Aorta (tissue), 5 donors: ENCODE results near the gene TXNL4A. TPM values are rescaled to one million over a fixed set of nuclear protein-coding genes. Genes with fewer than 3 reads are reported as not detected.
A peak's percentile ranks its signal among the peaks of the same experiment; 100 is the strongest.

Experiments used
- ATAC-seq: fragments of 200-7000 bp; cut with Tn5 transposase; one replicate; pipeline ENCODE4 v1.9.1; 2022; ENCODE audit warnings: moderate library complexity; ENCODE audit not compliant: low FRiP score
- DNase-seq, 2 donors: peaks; one replicate each; pipeline ENCODE4 v3.0.0-alpha.2; 2020
- H3K27ac ChIP-seq, 2 donors: one replicate each; pipeline ENCODE4 v1.5.1; 2013; ENCODE audit warnings: low read length in 2 of 2, mild to moderate bottlenecking in 2 of 2, moderate library complexity in 2 of 2, control low read depth in 1 of 2, inconsistent platforms in 1 of 2, low read depth in 1 of 2
- H3K27me3 ChIP-seq, 2 donors: one replicate each; pipeline ENCODE4 v1.6.1; 2013; ENCODE audit warnings: control low read depth in 1 of 2, low read length in 1 of 2, mild to moderate bottlenecking in 1 of 2, moderate library complexity in 1 of 2; ENCODE audit not compliant: insufficient read depth in 2 of 2, control insufficient read depth in 1 of 2
- H3K36me3 ChIP-seq, 2 donors: one replicate each; pipeline ENCODE4 v1.6.1; 2013; ENCODE audit warnings: control low read depth in 1 of 2, low read length in 1 of 2, mild to moderate bottlenecking in 1 of 2; ENCODE audit not compliant: insufficient read depth in 2 of 2, control insufficient read depth in 1 of 2
- H3K4me1 ChIP-seq, 2 donors: one replicate each; pipeline ENCODE4 v1.6.1; 2013; ENCODE audit warnings: low read length in 2 of 2, control low read depth in 1 of 2, mild to moderate bottlenecking in 1 of 2, moderate library complexity in 1 of 2; ENCODE audit not compliant: insufficient read depth in 2 of 2, control insufficient read depth in 1 of 2
- H3K4me3 ChIP-seq, 2 donors: one replicate each; pipeline ENCODE4 v1.5.1; 2013; ENCODE audit warnings: low read length in 2 of 2, control low read depth in 1 of 2, mild to moderate bottlenecking in 1 of 2
- H3K9me3 ChIP-seq: one replicate; pipeline ENCODE4 v1.6.1; 2013; ENCODE audit warnings: mild to moderate bottlenecking, low read length; ENCODE audit not compliant: control insufficient read depth
- WGBS, 2 donors: extraction: QIAGEN DNeasy Blood & Tissue Kit; methylation state at CpG; one replicate each; pipeline ENCODE4 v1.1.7; 2013; 5-methylcytosine and 5-hydroxymethylcytosine counted together
- intact Hi-C, 2 donors: fragments of 100-400 bp; cut with DNase I; formaldehyde crosslinking; loops; one replicate each; pipeline versions ENCODE4 v1.14.2 to v1.15.0; 2022
- polyA plus RNA-seq, 2 donors: library from polyadenylated mRNA; stranded (reverse); fragments of 200-250 nt; gene quantifications; one replicate each; pipeline ENCODE4 v1.2.3, GENCODE V29; 2013
- total RNA-seq, 2 donors: library from RNA; stranded (reverse); fragmentation: NEBNext Ultra II Directional; extraction: Animal tissue kit (Norgen Biotek cat#: 25700); gene quantifications; one replicate each; pipeline ENCODE4 v1.2.1, GENCODE V29; 2021
- donor health status: healthy with polysubstance abuse.
- donor health status: Bipolar disorder and iron deficiency.
- donor health status: DM: no; HTN: no; CAD: no.
- donor health status: DM: no; HTN: no; CAD: no.
- donor health status: DM: yes; HTN: yes; CAD: no.

Gene TXNL4A
- total and polyA plus RNA-seq, 4 donors = 69.5 to 109 (median 71.9) TPM

GRCh38 chr18:79974025-79974654 lies 14.2 kb downstream of the TXNL4A start:
- intact Hi-C loops = no loop called here
- ATAC-seq (no peak), DNase-seq (no peak)
- Histone ChIP-seq H3K36me3 (peaks cover 0 to 2% of the 10 kb centered on the region in 2 donors), H3K4me3 (no peak overlapping the region), H3K4me1 (peaks cover 0 to 4% of the 10 kb centered on the region in 2 donors), H3K9me3 (no peaks in the 10 kb centered on the region), H3K27me3 (no peaks in the 10 kb centered on the region), H3K27ac (no peak overlapping the region)
- WGBS, 2 donors = 94 to 97% methylated on average over 4 of the region's 4 CpGs

GRCh38 chr18:79973517-79973916 lies 14.8 kb downstream of the TXNL4A start:
- WGBS, 2 donors = 91 to 92% methylated on average over 16 of the region's 16 CpGs
- Histone ChIP-seq H3K36me3 (peaks cover 0 to 2% of the 10 kb centered on the region in 2 donors), H3K4me3 (no peak overlapping the region), H3K9me3 (no peaks in the 10 kb centered on the region), H3K27ac (no peak overlapping the region), H3K4me1 (peaks cover 0 to 4% of the 10 kb centered on the region in 2 donors), H3K27me3 (no peaks in the 10 kb centered on the region)
- intact Hi-C loops = no loop called here
- no peak for ATAC-seq
- DNase-seq = no peak

GRCh38 chr18:79972720-79973119 lies 15.6 kb downstream of the TXNL4A start:
- 92 to 94% methylated on average over 3 of the region's 3 CpGs for WGBS, 2 donors
- no peak for ATAC-seq

GRCh38 chr18:79971986-79972385 lies 16.4 kb downstream of the TXNL4A start:
- Histone ChIP-seq H3K9me3 (no peaks in the 10 kb centered on the region), H3K27ac (no peak overlapping the region), H3K4me1 (no peaks in the 10 kb centered on the region), H3K4me3 (no peak overlapping the region), H3K27me3 (no peaks in the 10 kb centered on the region), H3K36me3 (peaks cover 0 to 2% of the 10 kb centered on the region in 2 donors)
- ATAC-seq (no peak), DNase-seq (no peak)
- intact Hi-C loops = no loop called here
- WGBS, 2 donors = 83 to 85% methylated on average over 9 of the region's 9 CpGs

More at GRCh38 chr18:79972720-79973119, 15.6 kb downstream of the TXNL4A start:
- intact Hi-C loops = no loop called here
- Histone ChIP-seq H3K27me3 (no peaks in the 10 kb centered on the region), H3K27ac (no peak overlapping the region), H3K36me3 (peaks cover 0 to 2% of the 10 kb centered on the region in 2 donors), H3K9me3 (no peaks in the 10 kb centered on the region), H3K4me3 (no peak overlapping the region), H3K4me1 (no peaks in the 10 kb centered on the region)
- DNase-seq = no peak

- H3K27me3 ChIP-seq = no peaks in the 10 kb centered on the region
- no peak overlapping the region for H3K27ac ChIP-seq
- no peak for ATAC-seq
- peaks cover 0 to 2% of the 10 kb centered on the region in 2 donors for H3K36me3 ChIP-seq
- H3K9me3 ChIP-seq = no peaks in the 10 kb centered on the region
- 92 to 95% methylated on average over 17 of the region's 17 CpGs for WGBS, 2 donors
- no peak overlapping the region for H3K4me3 ChIP-seq
- intact Hi-C loops = no loop called here
- no peak for DNase-seq
- H3K4me1 ChIP-seq = no peaks in the 10 kb centered on the region
Measured at GRCh38 chr18:79971211-79971952, 17.0 kb downstream of the TXNL4A start.

- H3K9me3 ChIP-seq = no peaks in the 10 kb centered on the region
- no peak for ATAC-seq
- H3K27ac ChIP-seq = no peak overlapping the region
- H3K36me3 ChIP-seq = peaks cover 0 to 2% of the 10 kb centered on the region in 2 donors
- intact Hi-C loops = no loop called here
- H3K27me3 ChIP-seq = no peaks in the 10 kb centered on the region
- H3K4me3 ChIP-seq = no peak overlapping the region
- 88% methylated on average over 12 of the region's 12 CpGs for WGBS, 2 donors
- H3K4me1 ChIP-seq = no peaks in the 10 kb centered on the region
- DNase-seq = no peak
Measured at GRCh38 chr18:79970419-79971133, 17.8 kb downstream of the TXNL4A start.

- peak in 1 of 2 donors; percentile 61 for DNase-seq
Measured at GRCh38 chr18:79965119-79965902, 23.1 kb downstream of the TXNL4A start.

More at GRCh38 chr18:79965119-79965902, 23.1 kb downstream of the TXNL4A start:
- H3K27me3 ChIP-seq = no peaks in the 10 kb centered on the region
- H3K9me3 ChIP-seq = no peaks in the 10 kb centered on the region
- peak; percentile 24 for ATAC-seq
- peak overlapping the region; percentile 49 to 56 for H3K4me3 ChIP-seq
- peak overlapping the region in 1 of 2 donors; percentile 16 for H3K27ac ChIP-seq
- no peaks in the 10 kb centered on the region for H3K36me3 ChIP-seq
- intact Hi-C loops = no loop called here
- no peaks in the 10 kb centered on the region for H3K4me1 ChIP-seq
- WGBS, 2 donors = 15 to 19% methylated on average over 24 of the region's 24 CpGs
